Measurements from ENCODE around the gene CLN5.
"Not testable (repeated sequence)": the region's sequence is repeated elsewhere in the genome, so short reads cannot be mapped to it uniquely, and the experiment has no call there.

The CLN5 gene

DNA sequence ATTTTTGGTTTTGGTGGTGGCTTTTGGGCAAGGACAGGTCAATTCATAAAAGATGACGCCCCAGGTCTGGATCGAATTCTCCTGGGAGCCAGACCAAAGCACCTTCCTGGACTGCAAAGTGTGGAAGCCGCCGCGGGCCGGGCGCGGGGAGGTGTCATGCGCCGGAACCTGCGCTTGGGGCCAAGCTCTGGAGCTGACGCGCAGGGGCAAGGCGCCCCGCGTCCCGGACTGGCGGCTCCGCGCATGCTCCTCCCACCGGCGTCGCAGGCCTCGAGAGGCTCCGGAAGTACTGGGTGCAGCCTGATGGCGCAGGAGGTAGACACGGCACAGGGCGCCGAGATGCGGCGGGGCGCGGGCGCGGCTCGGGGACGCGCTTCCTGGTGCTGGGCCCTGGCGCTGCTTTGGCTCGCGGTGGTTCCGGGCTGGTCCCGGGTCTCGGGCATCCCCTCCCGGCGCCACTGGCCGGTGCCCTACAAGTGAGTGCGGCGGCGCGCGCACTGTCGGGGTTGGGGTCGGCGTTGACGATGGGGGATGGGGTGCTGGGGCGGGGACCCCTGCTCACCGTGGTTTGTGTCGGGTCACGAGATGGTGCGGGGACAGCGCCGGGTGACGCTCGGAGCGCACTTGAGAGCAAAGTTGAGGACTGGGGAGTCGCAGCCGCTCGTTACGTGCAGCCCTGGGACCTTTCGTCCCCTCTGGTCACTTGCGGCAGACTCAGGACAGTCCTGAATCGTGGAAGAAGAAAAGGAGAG is at the start of gene CLN5:
CLN5 (plus strand) TSS at position 286 of the 752 bp plus-strand sequence; CDS start at position 304, 18 bp downstream.
- H3K9me3 Mint-ChIP-seq = no peaks in the 10 kb centered on the region
- H3K4me3 Mint-ChIP-seq = peak within 1 kb of the TSS; percentile 98
- no peaks in the 10 kb centered on the region for H3K27me3 Mint-ChIP-seq
- peaks cover 5% of the 10 kb centered on the region for H3K36me3 Mint-ChIP-seq
- peaks cover 52% of the 10 kb centered on the region for H3K4me1 Mint-ChIP-seq
- peak within 1 kb of the TSS; percentile 97 for H3K27ac Mint-ChIP-seq

DNA sequence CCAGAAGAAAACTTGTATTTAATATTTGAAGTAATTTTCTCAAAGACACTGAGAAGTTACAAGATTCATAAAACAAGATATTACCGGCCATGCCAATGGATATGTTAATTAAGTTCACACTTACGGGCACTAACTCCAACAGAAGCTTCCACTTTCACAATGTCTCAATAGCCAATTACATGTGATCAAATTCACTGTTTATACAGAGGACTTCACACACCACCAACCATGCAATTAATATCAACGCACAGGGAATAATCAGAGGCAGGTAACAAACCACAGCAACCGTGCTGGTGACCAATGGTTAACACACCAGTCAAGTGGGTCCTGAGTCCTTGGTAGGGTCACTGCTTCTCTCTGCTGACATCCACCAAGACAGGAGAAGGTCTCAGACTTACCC is 49.5 kb upstream of the CLN5 start:
- Mint-ChIP-seq H3K36me3 (no peaks in the 10 kb centered on the region), H3K27me3 (no peaks in the 10 kb centered on the region), H3K4me3 (no peak overlapping the region), H3K27ac (no peak overlapping the region), H3K4me1 (no peaks in the 10 kb centered on the region), H3K9me3 (no peaks in the 10 kb centered on the region)

DNA sequence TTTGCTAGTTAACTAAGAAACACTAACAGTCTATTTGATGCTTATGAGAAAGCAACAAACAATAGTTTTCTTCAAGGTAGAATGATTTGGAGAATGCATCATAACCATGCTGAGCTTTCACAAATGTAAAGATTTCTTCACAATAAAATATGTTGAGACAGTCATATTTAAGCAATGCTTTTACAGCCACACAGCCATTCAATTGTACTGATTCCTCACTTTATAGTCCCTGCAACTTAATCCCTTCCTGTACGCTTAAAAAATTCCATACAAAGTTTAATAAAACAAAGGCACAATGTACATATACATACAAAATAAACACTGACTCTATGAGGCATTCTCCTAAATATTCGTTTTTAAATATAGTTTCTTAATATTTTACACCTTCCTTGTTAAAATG is 48.2 kb upstream of the CLN5 start:
- H3K4me3 Mint-ChIP-seq = no peak overlapping the region
- no peaks in the 10 kb centered on the region for H3K9me3 Mint-ChIP-seq
- H3K36me3 Mint-ChIP-seq = no peaks in the 10 kb centered on the region
- no peaks in the 10 kb centered on the region for H3K27me3 Mint-ChIP-seq
- no peaks in the 10 kb centered on the region for H3K4me1 Mint-ChIP-seq
- H3K27ac Mint-ChIP-seq = no peak overlapping the region

DNA sequence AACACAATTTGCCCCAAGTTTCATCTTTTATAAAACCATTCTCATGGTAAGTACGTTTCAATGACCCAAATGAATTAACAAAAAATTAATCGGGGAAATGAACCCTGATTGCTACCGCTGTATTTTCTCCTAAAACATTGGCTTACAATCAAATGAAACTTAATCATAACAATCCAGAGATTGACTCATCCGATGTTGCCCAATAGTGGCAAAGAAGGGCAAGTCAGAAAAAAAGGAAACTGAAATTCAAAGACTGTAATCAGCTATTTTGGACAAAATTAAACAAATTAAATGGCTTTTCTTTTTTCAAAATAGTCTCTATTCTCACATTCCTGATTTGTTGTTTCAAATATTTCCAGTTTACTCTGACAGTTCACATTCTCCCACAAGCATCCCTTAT is 47.4 kb upstream of the CLN5 start:
- Mint-ChIP-seq H3K9me3 (no peaks in the 10 kb centered on the region), H3K27ac (peak overlapping the region; percentile 20), H3K4me1 (no peaks in the 10 kb centered on the region), H3K27me3 (no peaks in the 10 kb centered on the region), H3K36me3 (no peaks in the 10 kb centered on the region), H3K4me3 (no peak overlapping the region)

DNA sequence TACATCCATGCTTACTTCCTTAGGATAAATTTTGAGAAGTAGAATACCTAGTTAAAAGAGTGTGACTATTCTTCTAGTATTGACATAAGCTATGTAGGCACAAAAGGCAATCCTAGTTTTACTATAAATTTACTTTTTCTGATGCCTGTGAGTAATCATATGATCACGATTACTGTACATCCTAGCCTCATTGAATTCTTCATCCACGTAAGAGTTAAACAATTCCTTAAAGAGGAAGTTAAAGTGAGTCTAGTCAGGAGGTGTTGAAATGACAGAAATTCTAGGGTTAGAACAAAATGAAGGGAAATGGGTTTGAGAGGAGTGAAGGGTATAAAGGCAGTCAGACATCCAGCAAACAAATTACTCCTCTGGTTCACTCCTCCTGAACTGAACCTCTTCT is 43.7 kb upstream of the CLN5 start, which contains the start of gene ACOD1:
ACOD1 (plus strand) TSS at position 363 of the 400 bp plus-strand sequence. CDS start 48 bp downstream, outside the sequence.
- peaks cover 9% of the 10 kb centered on the region for H3K27me3 Mint-ChIP-seq
- H3K27ac Mint-ChIP-seq = no peak within 1 kb of the TSS
- no peak within 1 kb of the TSS for H3K4me3 Mint-ChIP-seq
- no peaks in the 10 kb centered on the region for H3K9me3 Mint-ChIP-seq
- no peaks in the 10 kb centered on the region for H3K4me1 Mint-ChIP-seq
- no peaks in the 10 kb centered on the region for H3K36me3 Mint-ChIP-seq

DNA sequence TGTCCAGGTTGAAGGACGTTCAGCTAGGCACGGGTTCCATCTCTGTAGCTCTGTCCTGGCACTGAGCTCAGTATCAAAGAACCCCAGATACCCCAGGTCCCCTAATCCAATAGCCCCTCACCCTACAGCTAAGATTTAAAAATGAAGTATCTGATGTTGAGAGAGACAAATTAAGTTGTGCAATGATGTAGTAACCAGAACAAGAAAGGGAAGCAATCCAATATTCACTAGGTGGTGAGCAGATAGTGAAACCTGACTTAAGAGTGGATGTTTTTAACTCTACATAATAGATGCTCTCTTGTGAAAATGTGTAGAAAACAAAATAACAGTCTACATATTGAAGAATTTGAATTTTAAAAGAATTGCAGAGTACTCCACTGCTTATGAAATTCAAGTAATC is 41.8 kb upstream of the CLN5 start:
- peaks cover 9% of the 10 kb centered on the region for H3K27me3 Mint-ChIP-seq
- no peaks in the 10 kb centered on the region for H3K9me3 Mint-ChIP-seq
- no peaks in the 10 kb centered on the region for H3K4me1 Mint-ChIP-seq
- H3K27ac Mint-ChIP-seq = no peak overlapping the region
- no peak overlapping the region for H3K4me3 Mint-ChIP-seq
- H3K36me3 Mint-ChIP-seq = no peaks in the 10 kb centered on the region

DNA sequence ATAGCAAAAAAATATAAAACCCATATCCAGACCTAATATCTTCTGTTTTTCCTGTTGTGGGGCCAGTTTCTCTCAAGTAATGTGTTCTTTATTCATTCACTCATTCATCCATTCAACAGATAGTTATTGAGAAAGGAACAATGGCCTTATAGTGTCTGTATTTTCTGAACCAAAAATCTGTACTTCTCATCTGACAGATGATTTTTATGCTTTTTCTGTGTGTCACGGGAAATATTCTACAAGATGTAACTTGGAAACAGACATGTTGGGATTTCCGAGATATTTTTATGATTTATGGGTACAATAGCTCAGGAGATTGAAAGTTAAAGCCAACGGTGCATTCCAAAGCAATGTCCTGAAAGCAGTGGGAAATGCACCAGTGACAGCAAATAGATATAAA is 37.9 kb upstream of the CLN5 start:
- Mint-ChIP-seq H3K4me3 (no peak overlapping the region), H3K9me3 (peaks cover 8% of the 10 kb centered on the region), H3K36me3 (no peaks in the 10 kb centered on the region), H3K27me3 (peaks cover 9% of the 10 kb centered on the region), H3K27ac (no peak overlapping the region), H3K4me1 (no peaks in the 10 kb centered on the region)

DNA sequence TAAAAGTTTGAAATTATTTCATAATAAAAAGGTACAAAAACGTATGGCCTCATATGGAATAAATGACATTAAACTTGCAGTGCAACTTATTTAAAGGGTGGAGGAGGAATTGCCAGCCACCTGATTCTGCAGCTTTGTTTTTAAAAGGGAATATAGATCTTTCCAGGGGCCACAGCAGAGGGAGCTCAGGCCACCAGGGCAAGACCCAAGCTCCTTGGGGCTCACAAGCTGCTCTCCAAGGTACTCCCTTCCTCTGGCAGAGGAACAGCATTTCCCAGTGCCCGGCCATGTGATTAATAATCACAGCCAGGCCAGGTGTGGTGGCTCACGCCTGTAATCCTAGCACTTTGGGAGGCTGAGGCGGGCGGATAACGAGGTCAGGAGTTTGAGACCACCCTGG is 37.3 kb upstream of the CLN5 start:
- H3K27me3 Mint-ChIP-seq = peaks cover 9% of the 10 kb centered on the region
- H3K4me3 Mint-ChIP-seq = no peak overlapping the region
- H3K36me3 Mint-ChIP-seq = no peaks in the 10 kb centered on the region
- no peaks in the 10 kb centered on the region for H3K4me1 Mint-ChIP-seq
- no peak overlapping the region for H3K27ac Mint-ChIP-seq
- H3K9me3 Mint-ChIP-seq = peaks cover 10% of the 10 kb centered on the region

DNA sequence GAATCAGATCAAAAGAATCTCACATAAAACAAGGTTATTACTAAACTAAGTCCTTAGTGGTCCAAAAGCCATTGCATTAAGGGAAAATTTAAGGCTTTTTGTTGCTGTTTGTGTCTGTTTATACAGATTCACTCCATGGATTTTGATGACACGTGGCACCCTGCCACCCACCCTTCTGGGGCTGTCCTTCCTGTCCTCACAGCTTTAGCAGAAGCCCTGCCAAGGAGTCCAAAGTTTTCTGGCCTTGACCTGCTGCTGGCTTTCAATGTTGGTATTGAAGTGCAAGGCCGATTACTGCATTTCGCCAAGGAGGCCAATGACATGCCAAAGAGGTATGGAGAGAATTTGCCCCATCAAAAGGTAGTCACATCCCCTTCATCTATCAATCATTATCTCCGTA is 36.7 kb upstream of the CLN5 start:
- Mint-ChIP-seq H3K27ac (no peak overlapping the region), H3K4me3 (no peak overlapping the region), H3K36me3 (no peaks in the 10 kb centered on the region), H3K4me1 (no peaks in the 10 kb centered on the region), H3K27me3 (peaks cover 5% of the 10 kb centered on the region), H3K9me3 (peaks cover 11% of the 10 kb centered on the region)

DNA sequence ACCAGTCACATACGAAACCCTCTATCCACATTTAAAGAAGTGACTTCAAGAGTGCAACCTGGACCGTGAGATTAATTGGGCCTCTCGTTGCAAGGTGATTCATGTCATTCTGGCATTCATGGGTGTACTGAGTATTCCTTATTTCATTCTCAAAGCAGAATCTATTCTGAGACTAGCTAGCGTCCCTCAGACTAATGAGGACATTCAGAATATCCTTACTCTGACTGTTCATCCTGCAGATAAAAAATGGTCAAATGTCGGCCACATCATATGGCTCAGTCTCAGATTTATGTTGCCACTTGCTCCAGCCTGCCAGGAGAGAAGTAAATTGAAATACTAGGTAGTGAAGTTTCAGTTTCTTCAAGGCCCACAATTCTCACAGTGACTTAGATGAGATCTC is 36.2 kb upstream of the CLN5 start:
- Mint-ChIP-seq H3K4me1 (no peaks in the 10 kb centered on the region), H3K36me3 (no peaks in the 10 kb centered on the region), H3K27me3 (peaks cover 2% of the 10 kb centered on the region), H3K27ac (no peak overlapping the region), H3K4me3 (no peak overlapping the region), H3K9me3 (peaks cover 16% of the 10 kb centered on the region)

DNA sequence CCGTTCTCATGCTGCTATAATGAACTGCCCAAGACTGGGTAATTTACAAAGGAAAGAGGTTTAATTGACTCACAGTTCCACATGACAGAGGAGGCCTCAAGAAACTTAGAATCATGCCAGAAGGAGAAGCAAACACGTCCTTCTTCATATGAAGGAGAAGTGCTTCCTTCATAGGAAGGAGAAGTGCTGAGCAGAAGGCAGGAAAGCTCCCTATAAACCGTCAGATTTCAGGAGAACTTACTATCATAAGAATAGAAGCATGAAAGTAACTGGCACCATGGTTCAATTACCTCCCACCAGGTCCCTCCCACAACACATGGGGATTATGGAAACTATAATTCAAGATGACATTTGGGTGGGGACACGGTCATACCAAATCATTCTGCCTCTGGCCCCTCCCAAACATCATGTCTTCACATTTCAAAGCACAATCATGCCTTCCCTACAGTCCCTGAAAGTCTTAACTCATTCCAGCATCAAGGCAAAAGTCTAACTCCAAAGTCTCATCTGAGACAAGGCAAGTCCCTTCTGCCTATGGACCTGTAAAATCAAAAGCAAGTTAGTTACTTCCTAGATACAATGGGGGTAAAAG is 32.9 kb upstream of the CLN5 start:
- H3K27me3 Mint-ChIP-seq = peaks cover 3% of the 10 kb centered on the region
- H3K36me3 Mint-ChIP-seq = peaks cover 1% of the 10 kb centered on the region
- no peak overlapping the region for H3K4me3 Mint-ChIP-seq
- H3K4me1 Mint-ChIP-seq = no peaks in the 10 kb centered on the region
- H3K27ac Mint-ChIP-seq = no peak overlapping the region
- peaks cover 18% of the 10 kb centered on the region for H3K9me3 Mint-ChIP-seq

DNA sequence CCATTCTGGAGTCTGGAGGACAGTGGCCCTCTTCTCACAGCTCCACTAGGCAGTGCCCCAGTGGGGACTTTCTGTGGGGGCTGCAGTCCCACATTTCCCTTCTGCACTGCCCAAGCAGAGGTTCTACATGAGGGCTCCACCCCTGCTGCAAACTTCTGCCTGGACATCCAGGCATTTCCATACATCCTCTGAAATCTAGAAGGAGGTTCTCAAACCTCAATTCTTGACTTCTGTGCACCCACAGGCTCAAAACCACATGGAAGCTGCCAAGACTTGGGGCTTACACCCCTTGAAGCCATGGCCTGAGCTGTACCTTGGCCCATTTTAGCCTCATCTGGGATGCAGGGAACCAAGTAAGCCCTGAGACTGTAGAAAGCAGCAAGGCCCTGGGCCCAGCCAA is 32.1 kb upstream of the CLN5 start:
- not testable (repeated sequence) for H3K4me3 Mint-ChIP-seq, H3K4me1 Mint-ChIP-seq, H3K27me3 Mint-ChIP-seq, H3K36me3 Mint-ChIP-seq, H3K27ac Mint-ChIP-seq
- peaks cover 18% of the 10 kb centered on the region for H3K9me3 Mint-ChIP-seq

DNA sequence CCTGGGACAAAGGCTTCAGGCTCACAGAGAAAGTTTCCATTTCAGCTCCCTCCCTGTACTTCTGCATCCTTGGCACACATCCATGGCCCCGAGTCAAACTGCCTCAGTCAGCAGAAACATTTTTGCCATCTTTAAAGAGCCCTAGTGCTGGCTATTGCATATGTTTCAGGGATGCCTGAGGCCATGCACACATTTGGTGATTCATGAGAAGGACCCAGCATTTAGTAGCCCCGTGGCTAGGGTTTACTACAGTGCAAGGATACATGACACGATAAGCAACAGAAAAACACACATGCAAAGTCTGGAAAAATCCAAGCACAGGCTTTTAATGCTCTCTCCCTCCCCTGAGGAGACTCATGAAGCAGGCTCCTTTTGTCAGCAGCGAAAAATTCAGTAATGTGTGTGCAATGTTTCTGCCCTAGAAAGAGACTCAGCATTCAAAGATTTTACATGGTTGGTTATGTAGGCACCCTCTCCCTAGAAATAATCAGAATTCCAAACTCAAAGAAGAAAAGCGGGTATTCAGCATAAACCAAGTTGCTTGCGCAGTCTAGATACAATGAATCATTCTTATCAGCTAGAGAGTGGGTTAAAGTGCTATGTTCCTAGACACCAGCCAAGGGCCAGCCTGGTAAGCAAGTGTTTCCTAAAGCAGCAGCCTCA is 26.0 kb upstream of the CLN5 start:
- Mint-ChIP-seq H3K36me3 (peaks cover 1% of the 10 kb centered on the region), H3K4me3 (no peak overlapping the region), H3K4me1 (no peaks in the 10 kb centered on the region), H3K27ac (no peak overlapping the region), H3K27me3 (peaks cover 6% of the 10 kb centered on the region), H3K9me3 (no peaks in the 10 kb centered on the region)

DNA sequence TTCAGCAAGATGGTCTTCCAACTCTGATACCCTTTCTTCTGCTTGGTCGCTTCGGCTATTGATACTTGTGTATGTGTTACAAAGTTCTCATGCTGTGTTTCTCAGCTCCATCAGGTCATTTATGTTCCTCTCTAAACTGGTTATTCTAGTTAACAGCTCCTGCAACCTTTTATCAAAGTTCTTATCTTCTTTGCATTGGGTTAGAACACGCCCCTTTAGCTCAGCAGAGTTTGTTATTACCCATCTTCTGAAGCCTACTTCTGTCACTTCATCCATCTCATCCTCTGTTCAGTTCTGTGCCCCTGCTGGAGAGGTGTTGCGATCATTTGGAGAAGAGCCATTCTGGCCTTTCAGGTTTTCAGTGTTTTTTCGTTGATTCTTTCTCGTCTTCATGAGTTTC is 24.9 kb upstream of the CLN5 start:
- no peaks in the 10 kb centered on the region for H3K9me3 Mint-ChIP-seq
- H3K27ac Mint-ChIP-seq = no peak overlapping the region
- H3K36me3 Mint-ChIP-seq = peaks cover 1% of the 10 kb centered on the region
- no peak overlapping the region for H3K4me3 Mint-ChIP-seq
- H3K27me3 Mint-ChIP-seq = peaks cover 14% of the 10 kb centered on the region
- H3K4me1 Mint-ChIP-seq = no peaks in the 10 kb centered on the region

DNA sequence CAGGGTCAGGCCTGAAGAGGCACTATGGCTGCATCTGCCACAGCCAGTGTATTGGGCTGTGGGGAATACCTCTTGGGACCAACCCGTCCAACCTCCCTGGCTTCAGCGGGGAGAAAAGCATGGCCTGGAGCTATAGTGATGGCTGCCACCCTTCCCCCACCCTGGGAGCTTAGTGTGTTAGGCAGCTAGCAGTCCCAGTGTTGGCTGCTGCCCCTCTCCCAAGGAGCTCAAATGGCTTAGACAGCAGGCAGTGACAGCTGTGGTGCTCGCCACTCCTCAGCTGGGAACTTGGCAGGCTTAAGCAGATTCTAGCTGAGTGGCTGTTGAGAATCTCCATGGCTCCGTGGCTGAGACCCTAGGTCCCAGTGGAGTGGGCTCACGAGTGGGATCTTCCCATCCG is 23.8 kb upstream of the CLN5 start:
- no peak overlapping the region for H3K4me3 Mint-ChIP-seq
- H3K27me3 Mint-ChIP-seq = peaks cover 11% of the 10 kb centered on the region
- H3K27ac Mint-ChIP-seq = no peak overlapping the region
- H3K4me1 Mint-ChIP-seq = no peaks in the 10 kb centered on the region
- no peaks in the 10 kb centered on the region for H3K36me3 Mint-ChIP-seq
- no peaks in the 10 kb centered on the region for H3K9me3 Mint-ChIP-seq

Measured in activated naive CD4-positive, alpha-beta T cell treated with anti-CD3 and anti-CD28 coated beads, Interleukin-2, amount 50 U/mL, for 24 hours (primary cell).